ENCODE results near the gene MOCOS.
A peak's percentile ranks its signal among the peaks of the same experiment; 100 is the strongest.
"Not testable (repeated sequence)": the region's sequence is repeated elsewhere in the genome, so short reads cannot be mapped to it uniquely, and the experiment has no call there.

Gene MOCOS, protein sequence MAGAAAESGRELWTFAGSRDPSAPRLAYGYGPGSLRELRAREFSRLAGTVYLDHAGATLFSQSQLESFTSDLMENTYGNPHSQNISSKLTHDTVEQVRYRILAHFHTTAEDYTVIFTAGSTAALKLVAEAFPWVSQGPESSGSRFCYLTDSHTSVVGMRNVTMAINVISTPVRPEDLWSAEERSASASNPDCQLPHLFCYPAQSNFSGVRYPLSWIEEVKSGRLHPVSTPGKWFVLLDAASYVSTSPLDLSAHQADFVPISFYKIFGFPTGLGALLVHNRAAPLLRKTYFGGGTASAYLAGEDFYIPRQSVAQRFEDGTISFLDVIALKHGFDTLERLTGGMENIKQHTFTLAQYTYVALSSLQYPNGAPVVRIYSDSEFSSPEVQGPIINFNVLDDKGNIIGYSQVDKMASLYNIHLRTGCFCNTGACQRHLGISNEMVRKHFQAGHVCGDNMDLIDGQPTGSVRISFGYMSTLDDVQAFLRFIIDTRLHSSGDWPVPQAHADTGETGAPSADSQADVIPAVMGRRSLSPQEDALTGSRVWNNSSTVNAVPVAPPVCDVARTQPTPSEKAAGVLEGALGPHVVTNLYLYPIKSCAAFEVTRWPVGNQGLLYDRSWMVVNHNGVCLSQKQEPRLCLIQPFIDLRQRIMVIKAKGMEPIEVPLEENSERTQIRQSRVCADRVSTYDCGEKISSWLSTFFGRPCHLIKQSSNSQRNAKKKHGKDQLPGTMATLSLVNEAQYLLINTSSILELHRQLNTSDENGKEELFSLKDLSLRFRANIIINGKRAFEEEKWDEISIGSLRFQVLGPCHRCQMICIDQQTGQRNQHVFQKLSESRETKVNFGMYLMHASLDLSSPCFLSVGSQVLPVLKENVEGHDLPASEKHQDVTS

DNA sequence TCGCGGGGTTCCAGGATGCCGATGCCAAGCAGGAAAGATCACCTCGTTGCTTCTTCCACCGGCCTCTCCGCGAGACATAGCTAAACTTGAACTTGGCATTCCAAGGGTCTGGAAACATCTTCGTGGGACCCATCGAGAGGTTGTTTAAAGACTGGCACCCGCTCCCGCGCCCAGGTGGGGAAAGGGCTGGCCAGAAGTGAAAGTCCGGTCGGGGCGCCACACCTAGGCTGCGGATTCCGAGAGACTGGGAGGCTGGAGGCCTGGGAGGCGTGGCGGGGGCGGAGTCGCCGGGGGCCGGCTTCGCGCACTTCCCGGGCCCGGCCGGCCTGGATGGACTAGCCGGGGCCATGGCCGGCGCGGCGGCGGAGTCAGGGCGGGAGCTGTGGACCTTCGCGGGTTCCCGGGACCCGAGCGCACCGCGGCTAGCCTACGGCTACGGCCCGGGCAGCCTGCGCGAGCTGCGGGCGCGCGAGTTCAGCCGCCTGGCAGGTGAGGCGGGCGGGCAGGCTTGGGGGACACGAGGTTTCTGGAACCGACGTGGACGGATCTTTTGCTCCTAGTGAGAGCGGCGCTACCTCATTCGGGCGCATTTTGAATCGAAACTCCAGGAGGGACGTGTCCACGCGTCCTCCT lies at the start of gene MOCOS:
TSS of gene MOCOS (plus strand) at position 305 of the 633 bp plus-strand sequence. CDS start at position 348, 43 bp downstream.
- peak; percentile 38 for DNase-seq

DNA sequence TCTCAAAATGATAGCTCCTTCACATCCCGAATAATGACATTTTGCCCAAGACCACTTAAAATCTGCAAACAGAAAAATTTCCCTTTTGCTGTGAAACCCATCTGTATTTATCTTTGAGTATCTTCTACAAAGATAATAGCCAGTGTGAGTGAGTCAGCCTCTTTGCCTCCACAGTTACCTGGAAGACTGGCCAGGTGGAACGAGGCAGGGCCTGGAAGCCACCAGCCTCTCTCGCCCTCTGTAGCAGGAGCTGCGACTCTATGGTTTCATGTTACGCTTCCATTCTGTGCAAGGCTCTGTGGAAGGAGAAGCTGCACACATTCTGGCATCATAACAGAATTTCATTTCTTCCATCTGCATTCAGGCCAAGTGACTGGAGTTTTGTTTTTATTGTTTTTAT lies 48.1 kb upstream of the MOCOS start:
- no peak for DNase-seq

DNA sequence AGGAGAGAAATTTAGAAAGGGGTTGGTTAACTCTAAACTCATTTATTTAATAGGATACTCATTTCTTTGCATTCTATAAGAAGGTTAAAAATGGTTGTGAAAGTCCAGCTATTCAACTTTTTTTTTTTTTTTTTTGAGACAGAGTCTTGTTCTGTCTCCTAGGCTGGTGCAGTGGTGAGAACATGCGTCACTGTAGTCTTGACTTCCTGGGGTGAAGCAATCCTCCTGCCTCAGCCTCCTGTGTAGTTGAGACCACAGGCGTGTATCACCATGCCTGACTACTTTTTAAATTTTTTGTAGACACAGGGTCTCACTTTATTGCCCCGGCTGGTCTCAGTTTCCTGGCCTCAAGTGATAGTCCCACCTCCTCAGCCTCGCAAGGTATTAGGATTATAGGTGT lies 45.7 kb upstream of the MOCOS start:
- no peak for DNase-seq

DNA sequence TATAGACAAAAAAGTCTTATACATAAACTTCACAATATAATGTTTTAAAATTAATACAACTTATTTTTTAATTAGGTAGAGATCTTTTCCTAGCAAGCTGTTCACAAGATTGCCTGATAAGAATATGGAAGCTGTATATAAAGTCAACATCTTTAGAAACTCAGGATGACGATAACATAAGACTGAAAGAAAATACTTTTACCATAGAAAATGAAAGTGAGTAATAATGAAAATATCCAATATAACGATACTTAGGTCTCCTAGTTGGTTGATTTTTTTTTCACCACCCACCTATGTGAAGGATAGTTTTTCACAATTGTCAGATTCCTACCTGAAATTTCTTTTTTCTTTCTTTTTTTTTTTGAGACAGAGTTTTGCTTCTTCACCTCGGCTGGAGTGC lies 44.5 kb upstream of the MOCOS start:
- no peak for DNase-seq

DNA sequence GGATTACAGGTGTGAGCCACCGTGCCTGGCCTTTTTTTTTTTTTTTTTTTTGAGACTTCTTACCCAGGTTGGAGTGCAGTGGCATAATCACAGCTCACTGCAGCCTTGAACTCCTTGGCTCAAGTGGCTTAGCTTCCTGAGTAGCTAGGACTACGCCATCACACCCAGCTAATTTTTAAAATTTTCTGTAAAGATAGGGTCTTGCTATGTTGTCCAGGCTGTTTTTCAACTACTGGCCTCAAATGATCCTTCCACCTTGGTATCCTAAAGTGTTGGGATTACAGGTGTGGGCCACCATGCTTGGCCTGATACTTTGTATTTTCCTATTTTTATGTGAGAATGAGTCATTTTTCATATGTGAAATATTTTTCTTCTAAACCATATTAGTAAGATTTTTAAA lies 43.9 kb upstream of the MOCOS start:
- no peak for DNase-seq

DNA sequence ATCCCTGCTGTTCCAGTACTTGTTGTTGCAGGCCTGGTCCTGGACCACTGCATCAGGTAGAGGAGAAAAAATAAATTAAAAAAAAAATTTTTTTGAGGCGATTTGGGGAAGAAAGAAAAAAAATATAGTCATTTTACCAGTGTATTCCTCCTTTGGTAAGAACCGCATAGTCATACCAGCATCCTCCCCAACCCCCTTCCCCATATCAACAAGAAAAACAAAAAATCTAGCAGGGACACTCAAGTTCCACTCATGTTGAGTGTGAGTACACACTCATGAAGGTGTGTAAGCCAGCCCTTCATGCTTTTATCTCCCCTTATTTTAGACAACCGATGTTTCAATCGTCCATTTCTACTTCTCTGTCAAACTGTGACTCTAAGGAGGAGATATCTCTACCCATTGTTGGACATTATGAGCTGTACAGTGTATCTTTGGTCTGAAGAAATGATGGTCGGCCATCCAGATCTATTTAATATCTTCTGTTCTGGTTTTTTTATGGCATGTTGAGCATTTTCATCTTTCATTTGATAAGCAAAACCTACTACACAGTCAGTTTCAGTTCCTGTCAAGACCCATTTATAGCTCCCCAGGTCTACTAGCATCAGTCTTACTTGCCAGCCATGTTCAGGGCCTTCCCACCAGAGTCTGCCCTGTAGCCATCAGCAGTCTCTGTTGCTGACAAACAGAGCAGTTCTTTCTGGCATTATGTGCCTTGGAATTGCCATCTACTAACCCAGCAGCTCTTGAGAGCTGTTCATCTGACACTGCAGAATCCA lies 37.6 kb upstream of the MOCOS start:
- DNase-seq = no peak

DNA sequence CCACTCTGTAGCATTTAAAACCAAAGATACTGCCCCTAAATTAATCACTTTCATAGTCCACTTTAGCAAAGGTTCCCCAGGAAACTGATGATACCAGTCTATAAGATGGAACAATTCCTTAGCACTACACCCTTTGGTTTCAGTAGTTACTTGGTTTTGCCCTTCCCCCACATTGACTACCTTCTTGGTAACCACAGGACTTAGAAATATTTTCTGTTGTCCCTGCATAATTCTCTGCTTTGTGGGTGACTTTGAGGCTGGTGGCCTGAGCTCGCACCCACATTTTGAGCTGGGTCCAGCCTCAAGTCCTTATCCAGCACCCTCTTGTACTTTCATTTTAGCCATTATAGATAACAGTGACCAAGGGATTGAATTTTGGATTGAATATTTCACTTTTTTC lies 34.5 kb upstream of the MOCOS start:
- no peak for DNase-seq

DNA sequence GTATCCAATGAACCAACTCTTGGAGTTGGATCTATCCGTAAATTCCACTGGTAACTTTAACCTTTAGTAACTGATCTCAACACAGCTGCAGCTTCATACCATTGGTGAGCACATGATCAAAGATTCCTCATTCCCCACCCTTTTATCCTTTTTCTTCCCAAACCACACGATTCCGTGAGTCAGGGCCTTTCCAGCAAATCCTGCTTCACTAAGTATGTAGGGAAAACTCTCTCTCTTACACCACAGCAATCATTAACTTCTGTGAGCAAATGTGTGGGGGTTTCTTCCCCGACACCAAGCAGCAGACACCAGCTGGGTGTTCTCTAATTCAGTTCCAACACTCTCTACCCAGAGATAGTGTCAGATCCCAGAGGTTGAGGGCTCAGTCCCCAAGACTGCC lies 34.1 kb upstream of the MOCOS start:
- no peak for DNase-seq

DNA sequence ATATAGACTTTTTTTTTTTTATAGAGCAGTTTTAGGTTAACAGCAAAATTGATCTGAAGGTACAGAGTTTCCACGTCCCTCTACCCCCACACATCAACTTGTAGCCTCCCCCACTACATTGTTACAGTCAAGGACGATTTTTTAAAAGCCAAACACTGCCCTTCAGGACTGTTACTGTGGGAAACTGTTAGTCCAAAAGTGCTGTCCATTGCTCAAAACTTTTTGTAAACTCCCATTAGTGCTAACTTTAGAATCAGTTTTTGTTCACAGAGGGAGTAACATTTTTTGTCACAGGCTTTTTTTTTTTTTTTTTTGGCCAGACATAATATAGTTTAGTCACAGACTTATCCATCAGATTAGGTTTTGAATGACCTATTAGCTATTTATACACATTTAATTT lies 33.5 kb upstream of the MOCOS start:
- DNase-seq = no peak

DNA sequence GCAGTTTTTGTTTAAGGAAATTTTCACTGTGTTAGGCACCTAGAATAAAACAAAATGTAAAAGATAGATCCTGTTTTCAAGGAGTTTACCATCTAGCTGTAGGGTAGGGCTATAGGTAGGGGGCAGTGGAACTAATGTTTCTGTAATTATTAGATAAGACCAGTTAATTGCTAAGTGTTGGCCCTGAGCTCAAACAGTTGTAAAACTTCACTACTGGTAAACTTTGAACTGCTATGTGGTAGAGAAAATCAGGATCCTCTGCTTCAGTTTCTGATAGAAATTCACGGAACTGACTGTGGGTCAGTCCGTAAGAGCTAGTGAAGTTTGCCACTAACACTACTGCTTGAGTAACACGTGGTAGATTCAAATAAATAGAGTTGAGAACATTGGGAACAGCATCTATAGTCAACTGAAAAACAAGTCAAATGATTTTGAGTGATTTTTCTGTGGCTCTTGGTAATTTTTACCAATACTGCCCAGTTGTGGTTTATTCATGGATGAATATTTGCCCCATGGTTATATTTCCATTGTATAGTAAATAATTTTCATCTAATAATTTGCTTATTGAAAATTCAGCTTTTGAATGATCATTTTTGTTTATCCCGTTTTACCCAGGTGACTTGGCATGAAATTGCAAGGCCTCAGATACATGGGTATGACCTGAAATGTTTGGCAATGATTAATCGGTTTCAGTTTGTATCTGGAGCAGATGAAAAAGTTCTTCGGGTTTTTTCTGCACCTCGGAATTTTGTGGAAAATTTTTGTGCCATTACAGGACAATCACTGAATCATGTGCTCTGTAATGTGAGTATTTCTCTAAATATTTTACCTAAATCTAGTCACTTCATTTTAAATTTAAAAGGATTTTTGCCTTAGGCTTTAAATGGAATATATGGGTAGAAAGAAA lies 31.2 kb upstream of the MOCOS start:
- no peak for DNase-seq

DNA sequence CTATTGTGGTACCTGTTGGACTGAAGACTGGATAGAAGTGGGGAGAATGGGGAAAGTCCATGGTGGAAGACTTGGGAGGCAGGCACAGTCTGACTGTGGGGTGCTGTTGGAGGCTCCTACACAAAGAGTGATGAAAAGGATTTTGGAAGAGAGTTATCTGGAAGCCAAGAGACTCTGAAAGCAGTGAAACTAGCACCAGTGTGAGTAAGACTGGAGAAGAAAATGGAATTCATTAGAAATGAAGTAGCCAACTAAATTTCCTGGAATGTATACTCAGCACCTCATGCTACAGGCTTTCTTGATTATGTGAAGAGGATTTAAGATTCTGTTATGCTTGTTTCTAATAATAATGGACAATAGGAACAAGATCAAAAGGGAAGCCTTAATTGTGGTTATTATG lies 29.9 kb upstream of the MOCOS start:
- no peak for DNase-seq

DNA sequence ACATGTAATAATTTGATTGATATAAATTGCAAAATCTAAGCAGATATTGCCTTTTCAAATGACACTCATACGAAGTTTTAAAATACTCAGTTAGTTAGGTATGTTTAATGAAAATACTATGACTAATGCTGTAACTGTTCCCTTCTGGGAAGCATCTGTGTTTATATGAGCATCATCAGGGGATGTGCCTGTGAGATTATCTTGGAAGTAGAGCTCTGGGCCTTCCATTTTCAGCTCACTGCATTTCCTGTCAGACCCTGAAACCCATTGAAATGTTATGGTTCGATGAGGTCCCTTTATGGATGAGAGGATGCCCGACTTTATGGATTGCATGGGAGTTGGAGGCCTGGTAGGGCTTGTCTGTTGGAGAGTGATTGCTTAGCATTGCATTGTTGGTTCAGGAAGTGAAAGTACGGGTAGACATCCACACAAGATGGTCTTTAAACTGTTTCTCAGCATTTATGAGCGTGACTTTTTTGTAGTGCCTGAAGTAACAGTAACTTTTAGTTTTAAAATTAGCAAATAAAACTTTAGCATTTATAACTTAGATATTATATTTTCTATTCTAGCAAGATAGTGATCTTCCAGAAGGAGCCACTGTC lies 28.9 kb upstream of the MOCOS start:
- no peak for DNase-seq

DNA sequence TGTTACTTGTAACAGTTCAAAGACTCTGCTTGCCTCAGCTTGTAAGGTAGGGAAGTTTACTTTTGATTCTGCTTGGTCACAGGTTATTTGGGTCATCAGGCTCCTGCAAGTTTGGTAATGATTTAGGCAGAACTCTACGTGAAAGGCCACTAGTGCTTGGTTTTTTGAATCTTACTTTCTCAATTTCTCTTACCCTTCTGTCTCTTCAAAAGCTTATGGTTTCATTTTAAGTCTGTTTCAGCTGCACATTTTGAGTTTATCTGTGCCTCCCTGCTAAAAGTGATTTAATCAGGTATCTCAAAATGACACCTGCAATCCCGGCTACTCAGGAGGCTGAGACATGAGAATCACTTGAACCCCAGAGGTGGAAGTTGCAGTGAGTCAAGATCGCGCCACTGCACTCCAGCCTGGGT lies 26.3 kb upstream of the MOCOS start:
- DNase-seq = no peak

DNA sequence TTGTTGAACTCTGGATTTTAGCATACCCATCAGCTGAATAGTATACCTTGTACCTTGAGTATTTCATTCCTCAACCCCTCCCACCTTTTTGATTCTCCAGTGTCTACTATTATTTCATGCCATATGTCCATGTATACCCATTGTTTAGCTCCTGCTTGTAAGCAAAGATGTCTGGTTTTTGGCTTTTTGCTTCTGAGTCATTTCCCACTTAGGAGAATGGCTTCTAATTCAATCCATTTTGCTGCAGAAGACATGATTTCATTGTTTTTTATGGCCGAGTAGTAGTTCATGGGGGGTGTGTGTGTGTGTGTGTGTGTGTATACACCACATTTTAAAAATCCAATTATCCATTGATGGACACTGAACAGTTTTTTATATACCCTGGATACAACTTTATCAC lies 24.3 kb upstream of the MOCOS start:
- no peak for DNase-seq

DNA sequence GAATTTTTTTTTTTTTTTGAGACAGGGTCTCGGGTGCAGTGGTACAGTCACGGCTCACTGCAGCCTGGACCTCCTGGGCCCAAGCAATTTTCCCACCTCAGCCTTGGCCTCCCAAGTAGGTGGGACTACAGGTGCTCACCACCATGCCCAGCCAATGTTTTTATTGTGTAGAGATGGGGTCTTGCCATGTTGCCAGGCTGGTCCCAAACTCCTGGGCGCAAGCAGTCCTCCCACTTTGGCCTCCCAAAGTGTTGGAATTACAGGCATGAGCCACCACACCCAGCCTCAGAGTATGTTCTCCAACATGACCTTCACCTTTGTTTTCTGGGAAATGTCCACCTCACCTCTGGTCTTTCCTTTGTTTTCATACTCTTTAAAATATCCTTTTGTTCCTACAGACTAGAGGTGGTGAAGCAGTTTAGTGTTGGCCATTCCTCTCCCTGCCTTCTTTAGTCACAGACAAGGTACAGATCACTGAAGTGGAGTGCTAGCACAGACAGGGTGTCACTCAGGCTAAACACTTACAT lies 19.5 kb upstream of the MOCOS start:
- DNase-seq = no peak

DNA sequence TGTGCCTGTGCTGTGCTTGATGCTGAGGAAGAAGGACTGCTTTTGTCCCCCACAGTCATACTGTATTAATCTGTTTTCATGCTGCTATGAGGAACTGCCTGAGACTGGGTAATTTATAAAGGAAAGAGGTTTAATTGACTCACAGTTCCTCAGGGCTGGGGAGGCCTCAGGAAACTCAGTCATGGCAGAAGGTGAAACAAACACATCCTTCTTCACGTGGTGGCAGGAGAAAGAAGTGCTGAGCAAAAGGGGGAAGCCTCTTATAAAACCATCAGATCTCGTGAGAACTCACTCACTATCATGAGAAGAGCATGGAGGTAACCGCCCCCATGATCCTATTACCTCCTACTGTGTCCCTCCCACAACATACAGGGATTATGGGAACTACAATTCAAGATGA lies 19.0 kb upstream of the MOCOS start:
- DNase-seq = not testable (repeated sequence)

DNA sequence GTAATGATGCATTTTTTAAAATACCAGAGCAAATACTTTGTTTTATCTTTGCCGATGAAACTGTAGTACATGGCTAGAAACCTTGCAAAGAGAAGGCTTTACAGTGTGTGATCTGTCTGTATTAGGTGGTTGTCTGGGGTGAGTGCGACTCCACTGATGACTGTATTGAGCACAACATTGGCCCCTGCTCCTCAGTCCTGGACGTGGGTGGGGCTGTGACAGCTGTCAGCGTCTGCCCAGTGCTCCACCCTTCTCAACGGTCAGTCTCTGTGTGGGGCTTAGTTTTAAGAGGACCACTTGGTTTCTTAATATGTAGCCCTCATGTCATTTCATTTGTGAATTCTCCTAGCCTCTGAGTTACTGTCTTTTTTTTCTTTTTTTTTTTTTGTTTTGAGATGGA lies 17.4 kb upstream of the MOCOS start:
- no peak for DNase-seq

DNA sequence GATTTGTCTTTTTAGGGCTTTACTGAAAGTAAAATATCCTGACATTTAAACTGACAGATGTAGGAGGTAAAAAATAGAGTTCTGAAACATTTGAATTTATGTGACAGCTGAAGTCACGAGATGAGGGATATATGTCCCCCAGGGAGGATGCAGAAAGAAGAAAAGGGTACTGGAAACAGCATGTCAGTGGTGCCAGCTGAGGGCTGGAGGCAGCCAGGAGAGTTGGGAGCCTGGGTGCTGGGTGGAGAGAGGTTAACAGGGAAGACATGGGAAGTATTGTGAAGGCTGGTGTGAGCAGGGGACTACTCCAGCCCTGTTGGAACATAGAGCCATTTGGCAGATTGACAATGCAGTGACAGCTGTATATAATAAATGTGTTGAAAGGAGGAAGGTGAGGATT lies 11.8 kb upstream of the MOCOS start:
- no peak for DNase-seq

DNA sequence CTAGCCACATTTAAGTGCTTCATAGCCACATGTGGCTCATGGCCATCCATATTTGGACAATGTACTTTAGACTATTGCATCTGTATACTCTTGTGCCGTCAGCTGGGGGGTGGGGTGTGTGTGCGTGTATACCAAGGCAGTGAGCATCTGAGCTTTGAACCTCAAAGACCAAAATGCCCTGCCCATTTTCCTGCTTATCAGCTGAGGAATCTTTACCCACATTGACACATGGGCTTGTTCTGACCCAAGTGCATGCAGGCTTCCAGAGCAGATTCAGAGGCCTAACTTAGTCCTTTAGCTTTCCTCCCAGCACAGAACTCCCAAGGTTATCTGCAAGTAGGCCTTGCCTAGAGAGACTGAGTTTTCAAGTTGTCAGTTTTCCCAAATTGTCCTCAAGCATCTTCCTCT lies 11.1 kb upstream of the MOCOS start:
- DNase-seq = no peak

DNA sequence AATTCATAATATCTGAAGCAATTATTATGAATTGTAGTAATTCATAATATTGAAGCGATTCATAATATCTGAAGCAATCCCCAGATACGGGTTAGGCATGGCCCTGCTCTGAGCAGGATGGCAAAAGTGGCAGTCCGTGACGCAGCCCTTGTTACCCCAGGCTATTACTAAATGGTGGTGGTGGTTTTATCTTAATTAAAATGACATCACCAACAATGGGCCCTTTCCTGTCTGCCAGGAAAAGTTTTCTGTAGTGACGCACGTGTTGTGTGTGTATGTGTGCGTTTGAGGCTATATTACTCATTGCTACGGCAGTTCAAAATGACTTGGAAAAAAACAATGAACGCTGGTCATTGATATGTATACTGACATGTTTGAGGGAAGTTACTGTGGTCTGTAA lies 10.6 kb upstream of the MOCOS start:
- DNase-seq = no peak

DNA sequence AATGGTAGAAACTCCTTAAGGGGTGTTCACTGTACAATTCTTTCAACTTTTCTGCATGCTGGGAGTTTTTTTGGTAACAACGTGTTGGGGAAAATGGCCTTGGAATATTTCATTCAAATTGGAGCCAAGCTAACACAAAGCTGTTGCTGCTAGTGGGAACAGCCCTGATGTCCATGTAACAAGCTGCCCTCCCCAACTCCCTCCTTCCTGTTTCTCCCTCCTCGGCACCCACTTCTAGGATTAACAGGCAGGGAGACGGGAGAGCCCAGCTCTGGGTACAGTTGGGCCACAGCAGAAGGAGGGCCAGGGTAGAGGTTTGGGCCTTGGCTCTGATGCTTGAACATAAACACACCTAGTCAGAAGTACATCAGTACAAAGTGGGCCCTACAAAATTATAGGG lies 9.4 kb upstream of the MOCOS start:
- DNase-seq = no peak

All from stimulated activated CD4-positive, alpha-beta T cell treated with anti-CD3 and anti-CD28 coated beads, Interleukin-4, amount 100 ng/mL, for 24 hours (primary cell).